HCT116 (cell line): ENCODE results near the gene ITIH4. TPM values are rescaled to one million over a fixed set of nuclear protein-coding genes. Genes with fewer than 3 reads are reported as not detected.

Source experiments
- ATAC-seq: fragments of 200-7000 bp; cut with Tn5 transposase; 2 replicates; pipeline ENCODE4 v1.9.1; 2020; ENCODE audit warnings: mild to moderate bottlenecking, moderate library complexity
- BruUV-seq: library from RNA; stranded (reverse); fragments of 400-500 nt; replicated peaks from 2 replicates; lab custom pipeline; 2021; lab: Mats Ljungman, UMichigan
- CTCF ChIA-PET: fragments of 300-600 bp; sonication (Branson Sonifier 250); formaldehyde crosslinking; loops from one replicate; lab custom pipeline; 2021; ENCODE audit warnings: antibody characterized with exemption; lab: Charles Lee
- POLR2A ChIA-PET: fragments of 300-600, 350-600 bp; sonication (Branson Sonifier 250); formaldehyde crosslinking; loops from one replicate; lab custom pipeline; 2021; ENCODE audit warnings: antibody characterized with exemption; lab: Charles Lee
- RAD21 ChIA-PET, 2 experiments: fragments of 300-600 bp; sonication (Branson Sonifier 250); formaldehyde crosslinking; loops; one replicate each; lab custom pipeline; 2023; ENCODE audit warnings: low total read pairs in 2 of 2; ENCODE audit not compliant: uncharacterized antibody in 2 of 2, unreplicated experiment in 2 of 2, low non-redundant PET in 1 of 2; lab: Charles Lee
- DNase-seq: peaks from one replicate; pipeline ENCODE4 v3.0.0-alpha.2; 2010; ENCODE audit warnings: low read depth, low spot score
- H2AFZ ChIP-seq: fragments of 200-600 bp; shearing (Covaris generic), sonication (generic); 2 replicates; pipeline ENCODE4 v1.6.1; 2017; ENCODE audit warnings: low read depth, mixed run types, mixed read lengths, antibody characterized with exemption, low read length; ENCODE audit not compliant: poor library complexity, severe bottlenecking
- H3K27ac ChIP-seq: 2 replicates; pipeline ENCODE4 v1.5.1; 2012; ENCODE audit warnings: low read depth, low read length
- H3K27me3 ChIP-seq: fragments of 200-600 bp; sonication (generic); 2 replicates; pipeline ENCODE4 v1.6.1; 2016; ENCODE audit warnings: mixed run types, low read length, mixed read lengths; ENCODE audit not compliant: insufficient read depth
- H3K36me3 ChIP-seq, 2 experiments: fragments of 200-500 bp in 1 of 2; fragments of 200-600 bp in 1 of 2; sonication (Bioruptor generic) in 1 of 2; sonication (generic) in 1 of 2; 2 replicates each; pipeline versions ENCODE4 v1.5.1 to v1.6.1; 2014 to 2016; ENCODE audit warnings: low read length in 2 of 2, inconsistent platforms in 1 of 2, mixed read lengths in 1 of 2, mixed run types in 1 of 2; ENCODE audit not compliant: insufficient read depth in 2 of 2, control insufficient read depth in 1 of 2
- H3K4me1 ChIP-seq, 2 experiments: fragments of 200-600 bp in 1 of 2; sonication (generic) in 1 of 2; 2 replicates each; pipeline versions ENCODE4 v1.5.1 to v1.6.1; 2012 to 2017; ENCODE audit warnings: low read length in 2 of 2, inconsistent platforms in 1 of 2, mild to moderate bottlenecking in 1 of 2, mixed read lengths in 1 of 2, mixed run types in 1 of 2, moderate library complexity in 1 of 2; ENCODE audit not compliant: insufficient read depth in 2 of 2, control insufficient read depth in 1 of 2
- H3K4me2 ChIP-seq: fragments of 200-600 bp; sonication (generic); 2 replicates; pipeline ENCODE4 v1.6.1; 2017; ENCODE audit warnings: mixed run types, low read length, mixed read lengths
- H3K4me3 ChIP-seq, 2 experiments: fragments of 200-600 bp in 1 of 2; sonication (generic) in 1 of 2; replicated peaks in 1 of 2; 2 replicates each; pipeline ENCODE4 v1.5.1; 2011 to 2016; ENCODE audit warnings: low read length in 2 of 2, control low read depth in 1 of 2, low read depth in 1 of 2, mild to moderate bottlenecking in 1 of 2, mixed read lengths in 1 of 2, mixed run types in 1 of 2
- H3K79me2 ChIP-seq: fragments of 200-600 bp; sonication (generic); 2 replicates; pipeline ENCODE4 v1.6.1; 2017; ENCODE audit warnings: mild to moderate bottlenecking, mixed run types, low read length, moderate library complexity, mixed read lengths; ENCODE audit not compliant: insufficient read depth
- H3K9ac ChIP-seq: fragments of 200-600 bp; sonication (generic); 2 replicates; pipeline ENCODE4 v1.6.1; 2016; ENCODE audit warnings: low read length, mixed read lengths
- H3K9me2 ChIP-seq: fragments of 200-600 bp; sonication (generic), shearing (Covaris generic); 2 replicates; pipeline ENCODE4 v1.6.1; 2017; ENCODE audit warnings: mixed run types, mild to moderate bottlenecking, moderate library complexity; ENCODE audit not compliant: insufficient read depth
- H3K9me3 ChIP-seq, 2 experiments: fragments of 200-500 bp in 1 of 2; fragments of 200-600 bp in 1 of 2; sonication (Bioruptor generic) in 1 of 2; sonication (generic) in 1 of 2; 2 replicates each; pipeline ENCODE4 v1.6.1; 2014 to 2017; ENCODE audit warnings: low read length in 2 of 2, mixed read lengths in 2 of 2, inconsistent platforms in 1 of 2, low read depth in 1 of 2, mild to moderate bottlenecking in 1 of 2, mixed run types in 1 of 2, moderate library complexity in 1 of 2; ENCODE audit not compliant: control insufficient read depth in 1 of 2, insufficient read depth in 1 of 2
- H4K20me1 ChIP-seq: fragments of 200-600 bp; sonication (generic), shearing (Covaris generic); 2 replicates; pipeline ENCODE4 v1.6.1; 2017; ENCODE audit warnings: mixed run types, mild to moderate bottlenecking, moderate library complexity; ENCODE audit not compliant: insufficient read depth
- ATF3 ChIP-seq: IDR thresholded peaks from 2 replicates; pipeline ENCODE4 v1.6.1; 2012
- CBX3 ChIP-seq: IDR thresholded peaks from 2 replicates; pipeline ENCODE4 v1.6.1; 2012; ENCODE audit warnings: low read depth
- CEBPB ChIP-seq: IDR thresholded peaks from 2 replicates; pipeline ENCODE4 v1.6.1; 2012; ENCODE audit warnings: low read depth
- EGR1 ChIP-seq: IDR thresholded peaks from 2 replicates; pipeline ENCODE4 v1.6.1; 2012; ENCODE audit warnings: low read depth
- ELF1 ChIP-seq: IDR thresholded peaks from 2 replicates; pipeline ENCODE4 v1.6.1; 2012; ENCODE audit warnings: low read depth, borderline replicate concordance
- EZH2 ChIP-seq: fragments of 200-600 bp; sonication (generic); IDR thresholded peaks from 2 replicates; pipeline ENCODE4 v1.6.1; 2017; ENCODE audit warnings: antibody characterized with exemption, mixed run types
- EZH2phosphoT487 ChIP-seq: fragments of 200-600 bp; IDR thresholded peaks from 2 replicates; pipeline ENCODE4 v1.6.1; 2018; ENCODE audit warnings: antibody characterized with exemption, borderline replicate concordance
- FOSL1 ChIP-seq: IDR thresholded peaks from 2 replicates; pipeline ENCODE4 v1.6.1; 2012; ENCODE audit warnings: low read depth
- RAD21 ChIP-seq: IDR thresholded peaks from 2 replicates; pipeline ENCODE4 v1.6.1; 2012; ENCODE audit warnings: low read depth, mild to moderate bottlenecking
- REST ChIP-seq: IDR thresholded peaks from 2 replicates; pipeline ENCODE4 v1.6.1; 2012; ENCODE audit warnings: low read depth
- SIN3A ChIP-seq: IDR thresholded peaks from 2 replicates; pipeline ENCODE4 v1.6.1; 2012; ENCODE audit warnings: low read depth
- SRF ChIP-seq: IDR thresholded peaks from 2 replicates; pipeline ENCODE4 v1.6.1; 2012; ENCODE audit warnings: low read depth
- TCF7L2 ChIP-seq: IDR thresholded peaks from 2 replicates; pipeline ENCODE4 v1.7.0; 2011; ENCODE audit warnings: borderline replicate concordance, inconsistent platforms; ENCODE audit not compliant: insufficient read depth, insufficient read length; ENCODE audit errors: extremely low read depth
- YY1 ChIP-seq: IDR thresholded peaks from 2 replicates; pipeline ENCODE4 v1.6.1; 2011; ENCODE audit warnings: low read length, low read depth, moderate library complexity, mild to moderate bottlenecking; ENCODE audit not compliant: insufficient replicate concordance; ENCODE audit errors: extremely low read depth
- ZBTB33 ChIP-seq: IDR thresholded peaks from 2 replicates; pipeline ENCODE4 v1.6.1; 2011; ENCODE audit warnings: mild to moderate bottlenecking, low read length, moderate library complexity; ENCODE audit not compliant: insufficient replicate concordance; ENCODE audit errors: extremely low read depth
- ZFX ChIP-seq: fragments of 450-650 bp; IDR thresholded peaks from 2 replicates; pipeline ENCODE4 v1.6.1; 2017
- ZNF274 ChIP-seq: fragments of 200-500 bp; sonication (Bioruptor generic); IDR thresholded peaks from 2 replicates; pipeline ENCODE4 v1.6.1; 2014; ENCODE audit warnings: mild to moderate bottlenecking, low read depth, low read length, inconsistent platforms
- intact Hi-C: fragments of 100-400 bp; cut with micrococcal nuclease; formaldehyde crosslinking; loops from 2 replicates; pipeline ENCODE4 v1.10.0; 2022
- total RNA-seq: library from RNA; stranded (reverse); gene quantifications from one replicate; pipeline ENCODE4 v1.2.1, GENCODE V29; 2021; ENCODE audit not compliant: unreplicated experiment

Gene ITIH4
- total RNA-seq, 1 experiment from 2014 or later, result 4.1 TPM

GRCh38 chr3:52836986-52837385 is 6.5 kb upstream of the ITIH4 start:
- ATAC-seq (no peak), DNase-seq (no peak)
- Histone ChIP-seq H4K20me1 (no peaks in the 10 kb centered on the region), H3K79me2 (no peaks in the 10 kb centered on the region), H3K9me3 (no peaks in the 10 kb centered on the region), H3K27me3 (no peaks in the 10 kb centered on the region), H3K9me2 (no peaks in the 10 kb centered on the region), H2AFZ (no peak overlapping the region), H3K4me2 (no peak overlapping the region), H3K4me3 (no peak overlapping the region), H3K27ac (no peak overlapping the region), H3K9ac (no peak overlapping the region), H3K4me1 (peaks cover 2 to 4% of the 10 kb centered on the region in 2 experiments; a peak in 3 of 4 replicates), H3K36me3 (no peaks in the 10 kb centered on the region)
- intact Hi-C loops, result no loop called here
- ChIA-PET POLR2A (no interaction called here), RAD21 (no interaction called here), CTCF (no interaction called here)
- TF ChIP-seq SRF, result no peak
- no peak for TF ChIP-seq SIN3A
- TF ChIP-seq TCF7L2, result no peak
- TF ChIP-seq CEBPB, result no peak
- TF ChIP-seq ZNF274, result no peak
- no peak for TF ChIP-seq ZBTB33
- no peak for TF ChIP-seq ATF3
- no peak for TF ChIP-seq EZH2
- TF ChIP-seq YY1, result no peak
- no peak for TF ChIP-seq REST
- no peak for TF ChIP-seq RAD21
- TF ChIP-seq EGR1, result no peak
- TF ChIP-seq FOSL1, result no peak
- TF ChIP-seq EZH2phosphoT487, result no peak
- no peak for TF ChIP-seq ELF1
- TF ChIP-seq ZFX, result no peak
- TF ChIP-seq CBX3, result no peak
- no TSS peak for BruUV-seq
